ENCODE measurements around the gene CA10. TPM values are rescaled to one million over a fixed set of nuclear protein-coding genes. Genes with fewer than 3 reads are reported as not detected.

The CA10 gene
- total RNA-seq, 4 donors from 2014 or later, result 0.96 to 4.1 (median 1.1) TPM; not detected in 1

DNA sequence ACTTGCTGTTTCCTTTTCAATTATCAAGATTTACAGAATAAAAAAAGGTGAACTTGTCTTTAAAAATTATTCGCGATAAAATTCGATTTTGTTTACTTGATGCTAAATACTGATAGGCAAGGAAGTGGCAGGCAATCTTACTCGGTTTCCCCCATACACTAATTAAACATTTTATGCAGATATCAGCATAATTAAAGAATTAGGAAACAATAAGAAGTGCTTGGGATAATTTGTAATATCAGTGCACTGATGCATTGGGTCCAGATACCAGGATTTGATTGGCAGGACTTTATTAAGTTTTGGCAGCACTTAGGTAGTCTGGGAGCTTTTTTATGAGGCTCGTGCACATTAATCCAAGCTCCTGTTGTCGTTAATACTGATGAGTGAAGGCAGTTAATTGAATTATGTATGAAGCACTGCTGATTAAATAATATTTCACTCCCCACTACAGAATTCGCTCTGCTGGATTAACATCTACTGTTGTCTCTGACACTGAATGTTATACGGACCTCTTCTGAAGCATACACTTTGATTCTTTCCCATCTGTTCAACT is 165.6 kb downstream of the CA10 start:
- H3K4me1 ChIP-seq, result no peaks in the 10 kb centered on the region

DNA sequence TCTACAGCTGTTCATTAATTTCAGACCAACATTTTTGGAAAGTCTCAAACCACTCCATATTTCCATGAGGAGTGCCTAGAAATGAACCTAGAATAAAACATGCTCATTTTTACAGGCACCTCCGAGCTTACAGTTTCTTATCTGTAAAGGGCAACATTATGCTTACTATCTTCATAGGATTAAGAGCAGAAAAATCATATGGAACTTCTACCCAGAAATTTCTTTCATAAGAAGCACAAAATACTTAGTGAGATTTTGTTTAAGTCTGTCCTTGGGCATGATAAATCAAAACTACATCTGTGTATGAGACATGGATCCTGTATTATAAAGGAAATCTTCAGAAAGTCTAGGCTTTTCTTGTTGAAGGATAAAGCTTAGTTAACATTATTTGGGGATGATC is 187.4 kb downstream of the CA10 start:
- H3K9me3 ChIP-seq, result no peaks in the 10 kb centered on the region
- H3K27me3 ChIP-seq, result no peaks in the 10 kb centered on the region
- WGBS, 2 donors (ENCODE audit: low coverage in 1 of 2), result 74 to 86% methylated on average over 1 of the region's 1 CpG

More for the DNA sequence above, 165.6 kb downstream of the CA10 start:
- no peak for DNase-seq
- no peaks in the 10 kb centered on the region for H3K9me3 ChIP-seq
- no peak overlapping the region for H3K27ac ChIP-seq
- H3K4me3 ChIP-seq, result no peak overlapping the region
- H3K27me3 ChIP-seq, result no peaks in the 10 kb centered on the region
- intact Hi-C loops (cut with DNase I; ENCODE audit: low total_unique reads), result no loop called here
- 77 to 81% methylated on average over 8 of the region's 8 CpGs for WGBS, 2 donors (ENCODE audit: low coverage in 1 of 2)
- TF ChIP-seq POLR2AphosphoS5 (IDR thresholded peaks at IDR 0.05) (no peak), EP300 (IDR thresholded peaks at IDR 0.05; ENCODE audit: low read depth) (no peak), POLR2A (IDR thresholded peaks at IDR 0.05) (no peak)
- TF ChIP-seq, protein P1, sequence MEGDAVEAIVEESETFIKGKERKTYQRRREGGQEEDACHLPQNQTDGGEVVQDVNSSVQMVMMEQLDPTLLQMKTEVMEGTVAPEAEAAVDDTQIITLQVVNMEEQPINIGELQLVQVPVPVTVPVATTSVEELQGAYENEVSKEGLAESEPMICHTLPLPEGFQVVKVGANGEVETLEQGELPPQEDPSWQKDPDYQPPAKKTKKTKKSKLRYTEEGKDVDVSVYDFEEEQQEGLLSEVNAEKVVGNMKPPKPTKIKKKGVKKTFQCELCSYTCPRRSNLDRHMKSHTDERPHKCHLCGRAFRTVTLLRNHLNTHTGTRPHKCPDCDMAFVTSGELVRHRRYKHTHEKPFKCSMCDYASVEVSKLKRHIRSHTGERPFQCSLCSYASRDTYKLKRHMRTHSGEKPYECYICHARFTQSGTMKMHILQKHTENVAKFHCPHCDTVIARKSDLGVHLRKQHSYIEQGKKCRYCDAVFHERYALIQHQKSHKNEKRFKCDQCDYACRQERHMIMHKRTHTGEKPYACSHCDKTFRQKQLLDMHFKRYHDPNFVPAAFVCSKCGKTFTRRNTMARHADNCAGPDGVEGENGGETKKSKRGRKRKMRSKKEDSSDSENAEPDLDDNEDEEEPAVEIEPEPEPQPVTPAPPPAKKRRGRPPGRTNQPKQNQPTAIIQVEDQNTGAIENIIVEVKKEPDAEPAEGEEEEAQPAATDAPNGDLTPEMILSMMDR (IDR thresholded peaks at IDR 0.05), result no peak
- in situ Hi-C loops (cut with MboI; ENCODE audit: low pct_ligation_motif_present in 1 of 4, low pct_unique_long_range_greater_than_20kb in 1 of 4, low sequenced_read_pairs in 3 of 4), result no loop called here
- H3K36me3 ChIP-seq, result no peaks in the 10 kb centered on the region

DNA sequence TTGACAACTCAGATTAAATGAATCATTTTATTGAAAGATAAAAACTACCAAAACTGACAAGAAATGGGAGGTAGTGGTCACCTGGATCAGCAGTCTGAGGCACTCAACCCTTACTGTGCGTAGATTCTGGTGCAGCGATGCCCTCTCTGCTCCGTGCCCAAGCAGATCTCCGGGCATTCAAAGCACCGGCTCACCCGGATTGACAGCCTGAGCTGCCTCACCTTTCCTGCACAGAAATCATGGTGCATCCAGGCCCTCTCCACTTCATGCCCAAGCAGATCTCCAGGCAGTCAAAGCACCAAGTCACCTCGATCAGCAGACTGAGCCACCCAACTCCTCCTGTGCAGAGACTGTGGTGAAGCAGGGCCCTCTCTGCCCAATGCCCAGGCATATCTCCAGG is 196.8 kb downstream of the CA10 start:
- intact Hi-C loops (cut with DNase I; ENCODE audit: low total_unique reads) (no loop called here), in situ Hi-C loops (cut with MboI; ENCODE audit: low pct_ligation_motif_present in 1 of 4, low pct_unique_long_range_greater_than_20kb in 1 of 4, low sequenced_read_pairs in 3 of 4) (no loop called here)
- Histone ChIP-seq H3K9me3 (peaks cover 0 to 14% of the 10 kb centered on the region in 2 donors), H3K27me3 (no peaks in the 10 kb centered on the region), H3K4me3 (no peak overlapping the region), H3K27ac (no peak overlapping the region), H3K4me1 (no peaks in the 10 kb centered on the region), H3K36me3 (no peaks in the 10 kb centered on the region)
- TF ChIP-seq POLR2AphosphoS5 (IDR thresholded peaks at IDR 0.05) (no peak), POLR2A (IDR thresholded peaks at IDR 0.05) (no peak), EP300 (IDR thresholded peaks at IDR 0.05; ENCODE audit: low read depth) (no peak)
- TF ChIP-seq, protein P1 (IDR thresholded peaks at IDR 0.05), result no peak
- DNase-seq, result no peak
- WGBS, 2 donors (ENCODE audit: low coverage in 1 of 2), result 87% methylated on average over 7 of the region's 7 CpGs; no CpG with 5 or more reads in 1 of the 2 donors

More for the DNA sequence above, 187.4 kb downstream of the CA10 start:
- TF ChIP-seq POLR2AphosphoS5 (IDR thresholded peaks at IDR 0.05) (no peak), POLR2A (IDR thresholded peaks at IDR 0.05) (no peak), EP300 (IDR thresholded peaks at IDR 0.05; ENCODE audit: low read depth) (no peak)
- TF ChIP-seq, protein P1 (IDR thresholded peaks at IDR 0.05), result no peak
- intact Hi-C loops (cut with DNase I; ENCODE audit: low total_unique reads) (no loop called here), in situ Hi-C loops (cut with MboI; ENCODE audit: low pct_ligation_motif_present in 1 of 4, low pct_unique_long_range_greater_than_20kb in 1 of 4, low sequenced_read_pairs in 3 of 4) (no loop called here)
- no peak for DNase-seq
- H3K4me3 ChIP-seq, result no peak overlapping the region
- H3K27ac ChIP-seq, result no peak overlapping the region
- no peaks in the 10 kb centered on the region for H3K4me1 ChIP-seq
- no peaks in the 10 kb centered on the region for H3K36me3 ChIP-seq

DNA sequence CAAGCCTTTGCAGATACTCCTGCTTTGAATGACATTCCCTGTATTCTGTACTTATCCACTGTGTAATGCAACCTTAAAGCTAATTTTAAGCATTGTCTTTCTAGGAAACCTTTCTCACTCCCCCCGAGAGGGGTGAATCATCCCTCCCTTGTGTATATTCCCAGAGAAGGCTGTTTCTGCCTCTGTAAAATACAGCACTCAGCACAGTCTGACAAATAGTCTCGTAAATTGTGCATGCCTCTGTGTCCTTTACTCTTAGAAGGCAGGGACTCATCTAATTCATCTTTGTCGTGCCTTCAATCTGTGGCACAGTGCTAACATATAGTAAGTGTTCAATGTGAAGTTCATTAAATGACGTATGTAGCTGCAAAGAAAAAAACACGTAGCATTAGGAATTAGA is 200.7 kb downstream of the CA10 start:
- whole genome bisulfite sequencing, 2 donors (ENCODE audit: low coverage in 1 of 2), result 64 to 78% methylated on average over 5 of the region's 5 CpGs
- TF ChIP-seq POLR2A (IDR thresholded peaks at IDR 0.05) (no peak), POLR2AphosphoS5 (IDR thresholded peaks at IDR 0.05) (no peak), EP300 (IDR thresholded peaks at IDR 0.05; ENCODE audit: low read depth) (no peak)
- TF ChIP-seq, protein P1 (IDR thresholded peaks at IDR 0.05), result no peak
- H3K9me3 ChIP-seq, result peaks cover 0 to 13% of the 10 kb centered on the region in 2 donors
- intact Hi-C loops (cut with DNase I; ENCODE audit: low total_unique reads), result no loop called here
- no peaks in the 10 kb centered on the region for H3K4me1 ChIP-seq
- no peaks in the 10 kb centered on the region for H3K27me3 ChIP-seq
- no peak for DNase-seq
- no peaks in the 10 kb centered on the region for H3K36me3 ChIP-seq
- H3K4me3 ChIP-seq, result no peak overlapping the region
- H3K27ac ChIP-seq, result no peak overlapping the region
- in situ Hi-C loops (cut with MboI; ENCODE audit: low pct_ligation_motif_present in 1 of 4, low pct_unique_long_range_greater_than_20kb in 1 of 4, low sequenced_read_pairs in 3 of 4), result no loop called here

Data from transverse colon (tissue), 4 donors.